Sigmoid colon (tissue), 7 donors: ENCODE measurements around the gene P4HB. TPM values are rescaled to one million over a fixed set of nuclear protein-coding genes. Genes with fewer than 3 reads are reported as not detected.

Experiments used
- DNase-seq: peaks from one replicate; pipeline ENCODE4 v3.0.0-alpha.2; 2019
- H3K27ac ChIP-seq, 4 donors: fragments of 200-600 bp; sonication (generic); one replicate each; pipeline ENCODE4 v1.5.1; 2016 to 2019; ENCODE audit warnings: mild to moderate bottlenecking in 1 of 4
- H3K27me3 ChIP-seq, 3 donors: fragments of 200-600 bp; sonication (generic); one replicate each; pipeline ENCODE4 v1.5.1; 2019; ENCODE audit warnings: mild to moderate bottlenecking in 1 of 3
- H3K36me3 ChIP-seq, 4 donors: fragments of 200-600 bp; sonication (generic); one replicate each; pipeline ENCODE4 v1.5.1; 2016 to 2019
- H3K4me1 ChIP-seq, 4 donors: fragments of 200-600 bp; sonication (generic); one replicate each; pipeline ENCODE4 v1.5.1; 2017 to 2019
- H3K4me3 ChIP-seq, 4 donors: fragments of 200-600 bp; sonication (generic); one replicate each; pipeline ENCODE4 v1.5.1; 2017 to 2019; ENCODE audit warnings: mild to moderate bottlenecking in 2 of 4, moderate library complexity in 1 of 4
- H3K9me3 ChIP-seq, 4 donors: fragments of 200-600 bp in 3 of 4; sonication (generic) in 3 of 4; one replicate each; pipeline versions ENCODE4 v1.5.1 to v1.6.1; 2013 to 2019
- EP300 ChIP-seq, 4 donors: sonication (generic); formaldehyde crosslinking; IDR thresholded peaks; one replicate each; pipeline ENCODE4 v1.6.1; 2017; ENCODE audit warnings: antibody characterized with exemption in 4 of 4
- POLR2A ChIP-seq, 2 donors: fragments of 450-650 bp; IDR thresholded peaks; one replicate each; pipeline ENCODE4 v1.6.1; 2016; ENCODE audit warnings: antibody characterized with exemption in 2 of 2, mild to moderate bottlenecking in 2 of 2, moderate library complexity in 2 of 2
- POLR2AphosphoS5 ChIP-seq, 4 donors: sonication (generic); formaldehyde crosslinking; IDR thresholded peaks; one replicate each; pipeline ENCODE4 v1.6.1; 2017; ENCODE audit warnings: antibody characterized with exemption in 4 of 4
- WGBS, 2 donors: extraction: QIAGEN DNeasy Blood & Tissue Kit; methylation state at CpG; one replicate each; pipeline ENCODE4 v1.1.7; 2013; 5-methylcytosine and 5-hydroxymethylcytosine counted together
- intact Hi-C: fragments of 100-400 bp; cut with DNase I; formaldehyde crosslinking; loops from one replicate; pipeline ENCODE4 v1.15.1; 2023
- polyA plus RNA-seq, 3 donors: library from polyadenylated mRNA; stranded (reverse); fragments of 200-250 nt; gene quantifications; one replicate each; pipeline ENCODE4 v1.2.3, GENCODE V29; 2013
- total RNA-seq, 4 donors: library from RNA; depleted of rRNA; stranded (reverse); fragments of >200 nt; gene quantifications; one replicate each; pipeline ENCODE4 v1.1.0, GENCODE V29; 2016
- TF ChIP-seq, protein P1 (sequence below), 4 experiments: fragments of 450-650 bp in 3 of 4; fragments of 200-600 bp in 1 of 4; IDR thresholded peaks; one replicate each; pipeline ENCODE4 v1.5.1; 2016 to 2019; ENCODE audit warnings: antibody characterized with exemption in 4 of 4, mild to moderate bottlenecking in 3 of 4, moderate library complexity in 2 of 4
- donor health status: healthy with polysubstance abuse.
- donor health status: Bipolar disorder and iron deficiency.
- donor health status: healthy.

Gene P4HB
- total and polyA plus RNA-seq, 7 donors, result 153 to 750 (median 237) TPM

DNA sequence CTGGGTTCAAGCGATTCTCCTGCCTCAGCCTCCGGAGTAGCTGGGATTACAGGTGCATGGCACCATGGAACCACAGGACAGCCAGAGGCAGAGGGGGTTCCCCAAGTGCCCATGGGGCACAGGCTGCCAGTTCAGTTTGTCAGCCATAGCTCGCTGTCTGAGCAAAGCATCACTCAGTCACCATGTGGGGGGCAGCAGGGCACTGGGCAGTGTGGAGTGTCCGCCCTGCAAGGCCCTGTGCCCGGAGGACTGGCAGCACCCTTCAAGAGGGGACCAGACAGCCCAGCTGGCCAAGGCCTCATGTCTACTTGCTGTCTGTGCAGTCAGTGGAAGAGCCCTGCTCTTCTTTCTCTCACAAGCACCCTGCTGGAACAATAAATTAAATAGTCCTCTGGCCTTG lies 24.6 kb upstream of the P4HB start:
- no peak overlapping the region for H3K4me3 ChIP-seq

DNA sequence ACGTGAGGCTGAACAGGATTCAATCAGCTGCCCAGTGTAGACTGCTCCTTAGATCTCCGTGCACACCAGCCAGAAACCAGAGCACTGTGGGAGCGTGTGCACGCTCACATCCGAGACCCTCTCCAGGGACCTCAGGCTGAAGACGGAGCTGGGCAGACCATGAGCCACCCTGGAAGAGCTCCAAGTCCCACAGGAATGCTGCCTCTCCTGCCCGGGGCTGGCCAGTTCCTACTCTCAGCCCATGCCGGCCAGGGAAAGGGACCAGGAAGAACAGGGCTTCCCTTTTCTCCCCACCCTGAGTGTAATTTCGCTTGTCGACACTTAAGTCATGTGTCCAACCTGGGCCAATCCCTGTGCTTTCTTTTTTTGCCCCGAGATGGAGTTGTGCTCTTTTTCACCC lies 24.2 kb upstream of the P4HB start:
- Histone ChIP-seq H3K4me3 (no peak overlapping the region), H3K9me3 (no peaks in the 10 kb centered on the region), H3K27me3 (no peaks in the 10 kb centered on the region), H3K27ac (no peak overlapping the region), H3K36me3 (peaks cover 23 to 73% (median 32%) of the 10 kb centered on the region in 4 donors), H3K4me1 (peaks cover 0 to 3% (median 2%) of the 10 kb centered on the region in 4 donors)
- intact Hi-C loops, result no loop called here
- WGBS, 2 donors, result 81 to 82% methylated on average over 11 of the region's 11 CpGs
- no peak for DNase-seq
- TF ChIP-seq POLR2A (IDR thresholded peaks at IDR 0.05) (no peak), EP300 (IDR thresholded peaks at IDR 0.05) (no peak), POLR2AphosphoS5 (IDR thresholded peaks at IDR 0.05) (no peak)
- TF ChIP-seq, protein P1, sequence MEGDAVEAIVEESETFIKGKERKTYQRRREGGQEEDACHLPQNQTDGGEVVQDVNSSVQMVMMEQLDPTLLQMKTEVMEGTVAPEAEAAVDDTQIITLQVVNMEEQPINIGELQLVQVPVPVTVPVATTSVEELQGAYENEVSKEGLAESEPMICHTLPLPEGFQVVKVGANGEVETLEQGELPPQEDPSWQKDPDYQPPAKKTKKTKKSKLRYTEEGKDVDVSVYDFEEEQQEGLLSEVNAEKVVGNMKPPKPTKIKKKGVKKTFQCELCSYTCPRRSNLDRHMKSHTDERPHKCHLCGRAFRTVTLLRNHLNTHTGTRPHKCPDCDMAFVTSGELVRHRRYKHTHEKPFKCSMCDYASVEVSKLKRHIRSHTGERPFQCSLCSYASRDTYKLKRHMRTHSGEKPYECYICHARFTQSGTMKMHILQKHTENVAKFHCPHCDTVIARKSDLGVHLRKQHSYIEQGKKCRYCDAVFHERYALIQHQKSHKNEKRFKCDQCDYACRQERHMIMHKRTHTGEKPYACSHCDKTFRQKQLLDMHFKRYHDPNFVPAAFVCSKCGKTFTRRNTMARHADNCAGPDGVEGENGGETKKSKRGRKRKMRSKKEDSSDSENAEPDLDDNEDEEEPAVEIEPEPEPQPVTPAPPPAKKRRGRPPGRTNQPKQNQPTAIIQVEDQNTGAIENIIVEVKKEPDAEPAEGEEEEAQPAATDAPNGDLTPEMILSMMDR (IDR thresholded peaks at IDR 0.05), result no peak

More for the DNA sequence above, 24.6 kb upstream of the P4HB start:
- no peaks in the 10 kb centered on the region for H3K27me3 ChIP-seq
- H3K4me1 ChIP-seq, result peaks cover 0 to 7% (median 6%) of the 10 kb centered on the region in 4 donors
- no peak for TF ChIP-seq EP300 (IDR thresholded peaks at IDR 0.05)
- no peak for TF ChIP-seq POLR2AphosphoS5 (IDR thresholded peaks at IDR 0.05)
- TF ChIP-seq POLR2A (IDR thresholded peaks at IDR 0.05), result no peak
- TF ChIP-seq, protein P1 (IDR thresholded peaks at IDR 0.05), result no peak
- H3K9me3 ChIP-seq, result no peaks in the 10 kb centered on the region
- H3K27ac ChIP-seq, result no peak overlapping the region
- H3K36me3 ChIP-seq, result peaks cover 24 to 73% (median 32%) of the 10 kb centered on the region in 4 donors
- intact Hi-C loops, result no loop called here
- 95% methylated on average over 5 of the region's 5 CpGs for WGBS, 2 donors
- no peak for DNase-seq

DNA sequence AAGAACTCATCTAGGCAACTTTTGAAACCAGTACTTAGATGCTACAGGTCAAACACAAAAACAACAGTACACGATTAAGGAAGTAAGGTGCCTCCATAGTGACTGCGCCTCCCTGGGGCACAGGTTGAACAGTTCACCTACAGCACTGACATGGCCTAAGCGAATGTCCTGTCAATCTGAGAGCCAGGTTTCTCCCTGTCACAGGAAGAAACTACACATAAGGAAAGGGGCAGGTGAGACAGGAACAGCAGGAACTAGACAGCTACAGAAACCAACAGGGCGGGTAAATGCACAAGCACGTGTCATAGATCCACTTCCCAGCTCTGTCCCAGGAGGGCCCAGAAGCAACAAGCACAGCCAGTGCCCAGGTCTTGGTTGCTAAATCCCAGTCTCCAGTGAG lies 18.8 kb upstream of the P4HB start:
- TF ChIP-seq POLR2A (IDR thresholded peaks at IDR 0.05), result no peak
- TF ChIP-seq POLR2AphosphoS5 (IDR thresholded peaks at IDR 0.05), result no peak
- TF ChIP-seq, protein P1 (IDR thresholded peaks at IDR 0.05), result no peak
- TF ChIP-seq EP300 (IDR thresholded peaks at IDR 0.05), result no peak
- no peaks in the 10 kb centered on the region for H3K27me3 ChIP-seq
- no peak overlapping the region for H3K27ac ChIP-seq
- H3K36me3 ChIP-seq, result peaks cover 0 to 31% (median 6%) of the 10 kb centered on the region in 4 donors
- no peaks in the 10 kb centered on the region for H3K9me3 ChIP-seq
- intact Hi-C loops, result no loop called here
- H3K4me1 ChIP-seq, result no peaks in the 10 kb centered on the region
- WGBS, 2 donors, result 84 to 90% methylated on average over 5 of the region's 5 CpGs
- DNase-seq, result no peak
- H3K4me3 ChIP-seq, result no peak overlapping the region

DNA sequence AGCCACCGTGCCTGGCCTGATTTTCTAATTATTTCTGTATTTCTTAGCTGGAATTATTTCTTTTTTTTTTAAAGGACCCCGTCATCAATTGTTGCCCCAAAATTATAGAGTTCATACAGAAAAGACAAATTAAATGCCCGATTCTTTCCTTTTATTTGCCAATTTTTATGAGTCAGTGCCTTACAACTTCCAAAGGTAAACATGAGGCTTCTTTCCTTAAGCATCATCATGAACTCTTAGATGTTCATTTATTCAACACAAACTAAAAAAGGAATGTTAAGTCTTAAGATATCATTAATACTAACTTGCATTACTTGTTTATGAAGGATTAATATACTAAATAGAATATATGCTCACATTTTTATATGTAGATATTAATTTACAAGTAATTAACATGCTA lies 18.0 kb upstream of the P4HB start:
- peaks cover 0 to 24% (median 6%) of the 10 kb centered on the region in 4 donors for H3K36me3 ChIP-seq
- intact Hi-C loops, result no loop called here
- no peak for TF ChIP-seq POLR2A (IDR thresholded peaks at IDR 0.05)
- TF ChIP-seq POLR2AphosphoS5 (IDR thresholded peaks at IDR 0.05), result no peak
- TF ChIP-seq, protein P1 (IDR thresholded peaks at IDR 0.05), result no peak
- TF ChIP-seq EP300 (IDR thresholded peaks at IDR 0.05), result no peak

DNA sequence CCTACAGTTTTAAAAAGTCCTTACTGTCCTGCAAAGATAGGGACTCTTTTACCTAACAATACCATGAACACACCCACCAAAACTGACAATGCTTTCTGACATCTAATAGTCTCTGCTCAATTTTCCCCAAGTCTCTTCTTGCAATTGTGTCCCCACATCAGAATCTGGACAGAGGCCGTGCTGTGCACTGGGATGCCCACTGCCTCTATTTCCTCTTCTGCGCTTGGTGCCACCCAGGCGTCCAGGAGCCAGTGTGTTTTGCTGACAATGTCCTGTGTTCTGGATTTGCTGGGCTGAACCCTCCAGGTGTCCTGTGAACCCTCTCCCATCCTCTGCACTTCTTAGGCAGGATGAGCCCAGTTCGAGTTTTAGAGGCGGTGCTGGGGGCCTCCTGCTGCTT lies 17.2 kb upstream of the P4HB start:
- Histone ChIP-seq H3K36me3 (peaks cover 0 to 23% (median 6%) of the 10 kb centered on the region in 4 donors), H3K27me3 (no peaks in the 10 kb centered on the region), H3K4me1 (peaks cover 0 to 6% (median 4%) of the 10 kb centered on the region in 4 donors), H3K27ac (no peak overlapping the region), H3K4me3 (no peak overlapping the region), H3K9me3 (no peaks in the 10 kb centered on the region)
- no peak for TF ChIP-seq POLR2A (IDR thresholded peaks at IDR 0.05)
- DNase-seq, result no peak
- WGBS, 2 donors, result 96 to 97% methylated on average over 5 of the region's 5 CpGs
- intact Hi-C loops, result no loop called here

More for the DNA sequence above, 18.0 kb upstream of the P4HB start:
- no peaks in the 10 kb centered on the region for H3K9me3 ChIP-seq
- H3K27me3 ChIP-seq, result no peaks in the 10 kb centered on the region
- 88 to 92% methylated on average over 3 of the region's 3 CpGs for WGBS, 2 donors
- no peak overlapping the region for H3K4me3 ChIP-seq
- DNase-seq, result no peak
- H3K4me1 ChIP-seq, result no peaks in the 10 kb centered on the region
- no peak overlapping the region for H3K27ac ChIP-seq
